HepG2 (cell line): ENCODE measurements around the gene CYP2A6. TPM values are rescaled to one million over a fixed set of nuclear protein-coding genes. Genes with fewer than 3 reads are reported as not detected.
A peak's percentile ranks its signal among the peaks of the same experiment; 100 is the strongest.

ENCODE experiments used
- ATAC-seq: fragments of 200-7000 bp; cut with Tn5 transposase; 3 replicates; pipeline ENCODE4 v1.9.1; 2020; ENCODE audit warnings: mild to moderate bottlenecking, moderate library complexity
- BruUV-seq: library from RNA; stranded (reverse); fragments of 400-500 nt; replicated peaks from 2 replicates; lab custom pipeline; 2021; lab: Mats Ljungman, UMichigan
- CTCF ChIA-PET: fragments of 300-600 bp; formaldehyde crosslinking; extraction: SDS; loops from one replicate; lab custom pipeline; 2021; ENCODE audit warnings: low total read pairs, inconsistent platforms, low intra/inter-chr PET ratio; lab: Yijun Ruan, JAX
- POLR2A ChIA-PET: fragments of 350-600 bp; sonication (Branson Sonifier 250); formaldehyde crosslinking; loops from one replicate; lab custom pipeline; 2020; ENCODE audit warnings: antibody characterized with exemption, inconsistent platforms; lab: Yijun Ruan, JAX
- DNase-seq: peaks from one replicate; pipeline ENCODE4 v3.0.0-alpha.2; 2015; ENCODE audit warnings: low spot score
- FAIRE-seq: peaks from 3 replicates; lab custom pipeline; 2011; peaks lifted over from hg19 to GRCh38; lab: Jason Lieb, UNC
- H2AFZ ChIP-seq: one replicate; pipeline ENCODE4 v1.6.1; 2011; ENCODE audit warnings: low read length, inconsistent platforms
- H3K27ac ChIP-seq: fragments of 300-600 bp; 3 replicates; pipeline ENCODE4 v1.8.0; 2011; ENCODE audit warnings: mixed run types, mild to moderate bottlenecking, mixed read lengths, low read length, inconsistent platforms; ENCODE audit not compliant: insufficient read depth; ENCODE audit errors: extremely low read length
- H3K27me3 ChIP-seq, 2 experiments: fragments of 200-600 bp in 1 of 2; 2 replicates in 1 of 2; 3 replicates in 1 of 2; pipeline versions ENCODE4 v1.6.0 to v1.8.0; 2011; ENCODE audit warnings: low read length in 2 of 2, mild to moderate bottlenecking in 2 of 2, moderate library complexity in 2 of 2, inconsistent platforms in 1 of 2; ENCODE audit not compliant: insufficient read depth in 2 of 2, control insufficient read depth in 1 of 2
- H3K36me3 ChIP-seq, 2 experiments: fragments of 200-600 bp in 1 of 2; replicated peaks in 1 of 2; 2 replicates in 1 of 2; 3 replicates in 1 of 2; pipeline versions ENCODE4 v1.5.1 to v1.8.0; 2011; ENCODE audit warnings: low read length in 2 of 2, inconsistent platforms in 1 of 2; ENCODE audit not compliant: insufficient read depth in 2 of 2, control insufficient read depth in 1 of 2
- H3K4me1 ChIP-seq: 2 replicates; pipeline ENCODE4 v1.5.1; 2012; ENCODE audit warnings: low read length, inconsistent platforms; ENCODE audit not compliant: insufficient read depth
- H3K4me2 ChIP-seq: 2 replicates; pipeline ENCODE4 v1.6.0; 2011; ENCODE audit warnings: low read depth, low read length, inconsistent platforms
- H3K4me3 ChIP-seq, 3 experiments: fragments of 200-600 bp in 1 of 3; sonication (generic), shearing (Covaris generic) in 1 of 3; replicated peaks in 1 of 3; 2 replicates each; pipeline ENCODE4 v1.5.1; 2011 to 2016; ENCODE audit warnings: low read length in 3 of 3, inconsistent platforms in 2 of 3, low read depth in 2 of 3, mild to moderate bottlenecking in 2 of 3, control low read depth in 1 of 3, mixed read lengths in 1 of 3; ENCODE audit not compliant: insufficient read depth in 1 of 3
- H3K79me2 ChIP-seq: one replicate; pipeline ENCODE4 v1.6.1; 2011; ENCODE audit warnings: low read length, inconsistent platforms; ENCODE audit not compliant: insufficient read depth
- H3K9ac ChIP-seq: 2 replicates; pipeline ENCODE4 v1.6.0; 2011; ENCODE audit warnings: mild to moderate bottlenecking, low read depth, low read length, inconsistent platforms; ENCODE audit not compliant: insufficient read depth
- H3K9me3 ChIP-seq: 2 replicates; pipeline ENCODE4 v1.5.1; 2012; ENCODE audit warnings: mild to moderate bottlenecking, low read length
- H4K20me1 ChIP-seq: 2 replicates; pipeline ENCODE4 v1.6.0; 2011; ENCODE audit warnings: inconsistent platforms, mild to moderate bottlenecking, low read length, moderate library complexity; ENCODE audit not compliant: insufficient read depth
- CENPX ChIP-seq: sonication (generic); formaldehyde crosslinking; IDR thresholded peaks from 2 replicates; pipeline ENCODE4 v1.9.0; 2021; ENCODE audit warnings: mild to moderate bottlenecking, missing genetic modification reagents, moderate library complexity
- PAWR ChIP-seq: sonication (generic); formaldehyde crosslinking; IDR thresholded peaks from 2 replicates; pipeline ENCODE4 v1.4.0; 2020; ENCODE audit warnings: missing genetic modification reagents, mild to moderate bottlenecking, borderline replicate concordance
- PPARG ChIP-seq: conservative IDR thresholded peaks from 2 replicates; pipeline ENCODE4 v1.6.1; 2016; ENCODE audit warnings: missing biosample characterization, missing genetic modification reagents
- SOX13 ChIP-seq, 3 experiments: fragments of 450-650 bp in 1 of 3; sonication (generic) in 1 of 3; formaldehyde crosslinking in 1 of 3; IDR thresholded peaks in 2 of 3; conservative IDR thresholded peaks in 1 of 3; 2 replicates each; pipeline versions ENCODE4 v1.5.0 to v1.6.1; 2016 to 2020; ENCODE audit warnings: antibody characterized with exemption in 1 of 3, mild to moderate bottlenecking in 1 of 3, missing compliant biosample characterization in 1 of 3, missing genetic modification reagents in 1 of 3, moderate library complexity in 1 of 3
- SSRP1 ChIP-seq: IDR thresholded peaks from 2 replicates; pipeline ENCODE4 v1.6.1; 2016; ENCODE audit warnings: control low read depth
- ZBTB7B ChIP-seq: sonication (generic); formaldehyde crosslinking; IDR thresholded peaks from 2 replicates; pipeline ENCODE4 v1.4.0; 2020; ENCODE audit warnings: missing genetic modification reagents
- ZFP82 ChIP-seq: sonication (generic); formaldehyde crosslinking; IDR thresholded peaks from 2 replicates; pipeline ENCODE4 v1.5.1; 2020; ENCODE audit warnings: mild to moderate bottlenecking, missing genetic modification reagents, borderline replicate concordance
- WGBS: methylation state at CpG from one replicate; pipeline ENCODE4 v1.1.6; 2017; ENCODE audit warnings: low lambda C conversion rate; 5-methylcytosine and 5-hydroxymethylcytosine counted together
- in situ Hi-C: cut with HindIII; loops from 2 replicates; pipeline ENCODE4 v1.10.0; 2017; ENCODE audit warnings: low pct_unique_long_range_greater_than_20kb; ENCODE audit not compliant: extremely low pct_ligation_motif_present
- intact Hi-C: fragments of 100-400 bp; cut with micrococcal nuclease; formaldehyde crosslinking; loops from one replicate; pipeline ENCODE4 v1.10.0; 2022; ENCODE audit not compliant: unreplicated experiment
- polyA plus RNA-seq, 8 experiments: library from polyadenylated mRNA; depleted of rRNA in 3 of 8; stranded (reverse) in 7 of 8; unstranded in 1 of 8; fragments of >200 nt; fragmentation: Illumina TruSeq in 4 of 8; extraction: Trizol in 4 of 8; gene quantifications; 2 replicates each; pipeline versions ENCODE4 v1.2.1 to v1.2.3, GENCODE V29; 2011 to 2016; ENCODE audit warnings: low read depth in 4 of 8, missing spikeins in 1 of 8, mixed read lengths in 1 of 8; ENCODE audit not compliant: insufficient read depth in 1 of 8
- total RNA-seq, 5 experiments: library from RNA; depleted of rRNA; stranded (reverse); fragments of >200 nt; fragmentation: Illumina TruSeq; extraction: Trizol; gene quantifications; 2 replicates each; pipeline ENCODE4 v1.2.3, GENCODE V29; 2016; ENCODE audit warnings: low read depth in 1 of 5
- TF ChIP-seq, protein P1 (sequence below): sonication (generic); formaldehyde crosslinking; IDR thresholded peaks from 2 replicates; pipeline ENCODE4 v1.8.1; 2023; ENCODE audit warnings: mild to moderate bottlenecking, missing genetic modification reagents
- TF ChIP-seq, protein P2 (sequence below): sonication (generic); formaldehyde crosslinking; IDR thresholded peaks from 2 replicates; pipeline ENCODE4 v1.5.1; 2020; ENCODE audit warnings: missing genetic modification reagents, mild to moderate bottlenecking, borderline replicate concordance
- TF ChIP-seq, protein P3 (sequence below): sonication (generic); formaldehyde crosslinking; IDR thresholded peaks from 2 replicates; pipeline ENCODE4 v1.8.1; 2022; ENCODE audit warnings: low read depth, mild to moderate bottlenecking, missing genetic modification reagents
- TF ChIP-seq, protein P4 (sequence below): sonication (generic); formaldehyde crosslinking; IDR thresholded peaks from 2 replicates; pipeline ENCODE4 v1.4.0; 2020; ENCODE audit warnings: mild to moderate bottlenecking, missing genetic modification reagents

Gene CYP2A6
- total and polyA plus RNA-seq, 2 of the 13 experiments (the other 11 are each of a cell fraction or from before 2014, with no cell fraction given): not detected

DNA sequence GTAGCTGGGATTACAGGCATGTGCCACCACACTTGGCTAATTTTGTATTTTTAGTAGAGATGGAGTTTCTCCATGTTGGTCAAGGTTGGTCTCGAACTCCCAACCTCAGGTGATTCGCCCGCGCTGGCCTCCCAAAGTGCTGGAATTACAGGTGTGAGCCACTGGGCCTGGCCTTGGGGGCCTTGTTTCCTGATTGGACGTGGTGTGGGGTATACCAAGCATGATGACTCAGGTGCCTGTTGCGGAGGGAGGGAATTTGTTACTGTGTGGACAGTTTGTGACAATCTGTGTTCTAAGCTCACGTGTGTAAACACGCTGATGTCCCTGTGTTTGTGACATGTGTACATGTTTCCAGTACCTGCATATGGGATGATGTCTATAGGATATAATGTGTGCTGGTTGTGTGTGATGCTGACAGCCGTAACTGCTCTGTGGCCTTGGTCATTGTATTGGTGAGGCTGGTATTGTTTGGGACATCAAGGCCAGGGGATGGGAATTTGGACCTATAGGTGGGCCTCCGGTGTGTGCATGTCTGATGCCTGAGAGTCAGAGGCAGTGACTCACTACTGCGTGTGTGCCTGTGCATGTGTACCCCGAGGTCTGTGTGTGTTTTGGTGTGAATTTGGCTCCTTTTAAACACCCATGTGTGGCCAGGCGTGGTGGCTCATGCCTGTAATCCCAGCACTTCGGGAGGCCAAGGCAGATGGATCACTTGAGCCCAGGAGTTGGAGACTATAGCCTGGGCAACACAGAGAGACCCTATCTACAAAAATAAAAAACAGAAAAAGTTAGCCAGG lies 52.9 kb downstream of the CYP2A6 start:
- POLR2A ChIA-PET: interaction anchor here (1.0 to 3.5 kb wide), 9 partner anchors 10 to 54 kb away, joined by 3 to 67 read pairs (median 9); partner anchors contain the start of genes ACTMAP, RAB4B and SNRPA
- BruUV-seq: no TSS peak
- TF ChIP-seq PAWR (CRISPR knock-in tag): no peak
- TF ChIP-seq SSRP1 (CRISPR knock-in tag): no peak
- TF ChIP-seq SOX13 (IDR thresholded peaks at IDR 0.05): no peak
- TF ChIP-seq SOX13 (CRISPR knock-in tag; conservative IDR thresholded peaks at IDR 0.05 in 1 of 2, IDR thresholded peaks at IDR 0.05 in 1 of 2): peak in 1 of 2 experiments; percentile 65; a peak in 1 of 4 replicates
- TF ChIP-seq, protein P1, sequence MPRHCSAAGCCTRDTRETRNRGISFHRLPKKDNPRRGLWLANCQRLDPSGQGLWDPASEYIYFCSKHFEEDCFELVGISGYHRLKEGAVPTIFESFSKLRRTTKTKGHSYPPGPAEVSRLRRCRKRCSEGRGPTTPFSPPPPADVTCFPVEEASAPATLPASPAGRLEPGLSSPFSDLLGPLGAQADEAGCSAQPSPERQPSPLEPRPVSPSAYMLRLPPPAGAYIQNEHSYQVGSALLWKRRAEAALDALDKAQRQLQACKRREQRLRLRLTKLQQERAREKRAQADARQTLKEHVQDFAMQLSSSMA (CRISPR knock-in tag): 0 out of 2 replicates have a peak, but pooled peaks have one; percentile 6
- no peak for TF ChIP-seq ZBTB7B
- TF ChIP-seq, protein P2, sequence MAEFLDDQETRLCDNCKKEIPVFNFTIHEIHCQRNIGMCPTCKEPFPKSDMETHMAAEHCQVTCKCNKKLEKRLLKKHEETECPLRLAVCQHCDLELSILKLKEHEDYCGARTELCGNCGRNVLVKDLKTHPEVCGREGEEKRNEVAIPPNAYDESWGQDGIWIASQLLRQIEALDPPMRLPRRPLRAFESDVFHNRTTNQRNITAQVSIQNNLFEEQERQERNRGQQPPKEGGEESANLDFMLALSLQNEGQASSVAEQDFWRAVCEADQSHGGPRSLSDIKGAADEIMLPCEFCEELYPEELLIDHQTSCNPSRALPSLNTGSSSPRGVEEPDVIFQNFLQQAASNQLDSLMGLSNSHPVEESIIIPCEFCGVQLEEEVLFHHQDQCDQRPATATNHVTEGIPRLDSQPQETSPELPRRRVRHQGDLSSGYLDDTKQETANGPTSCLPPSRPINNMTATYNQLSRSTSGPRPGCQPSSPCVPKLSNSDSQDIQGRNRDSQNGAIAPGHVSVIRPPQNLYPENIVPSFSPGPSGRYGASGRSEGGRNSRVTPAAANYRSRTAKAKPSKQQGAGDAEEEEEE (CRISPR knock-in tag): 0 out of 2 replicates have a peak, but pooled peaks have one; percentile 19
- TF ChIP-seq, protein P3, sequence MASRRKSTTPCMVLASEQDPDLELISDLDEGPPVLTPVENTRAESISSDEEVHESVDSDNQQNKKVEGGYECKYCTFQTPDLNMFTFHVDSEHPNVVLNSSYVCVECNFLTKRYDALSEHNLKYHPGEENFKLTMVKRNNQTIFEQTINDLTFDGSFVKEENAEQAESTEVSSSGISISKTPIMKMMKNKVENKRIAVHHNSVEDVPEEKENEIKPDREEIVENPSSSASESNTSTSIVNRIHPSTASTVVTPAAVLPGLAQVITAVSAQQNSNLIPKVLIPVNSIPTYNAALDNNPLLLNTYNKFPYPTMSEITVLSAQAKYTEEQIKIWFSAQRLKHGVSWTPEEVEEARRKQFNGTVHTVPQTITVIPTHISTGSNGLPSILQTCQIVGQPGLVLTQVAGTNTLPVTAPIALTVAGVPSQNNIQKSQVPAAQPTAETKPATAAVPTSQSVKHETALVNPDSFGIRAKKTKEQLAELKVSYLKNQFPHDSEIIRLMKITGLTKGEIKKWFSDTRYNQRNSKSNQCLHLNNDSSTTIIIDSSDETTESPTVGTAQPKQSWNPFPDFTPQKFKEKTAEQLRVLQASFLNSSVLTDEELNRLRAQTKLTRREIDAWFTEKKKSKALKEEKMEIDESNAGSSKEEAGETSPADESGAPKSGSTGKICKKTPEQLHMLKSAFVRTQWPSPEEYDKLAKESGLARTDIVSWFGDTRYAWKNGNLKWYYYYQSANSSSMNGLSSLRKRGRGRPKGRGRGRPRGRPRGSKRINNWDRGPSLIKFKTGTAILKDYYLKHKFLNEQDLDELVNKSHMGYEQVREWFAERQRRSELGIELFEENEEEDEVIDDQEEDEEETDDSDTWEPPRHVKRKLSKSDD (CRISPR knock-in tag): 0 out of 2 replicates have a peak, but pooled peaks have one; percentile 0
- TF ChIP-seq, protein P4, sequence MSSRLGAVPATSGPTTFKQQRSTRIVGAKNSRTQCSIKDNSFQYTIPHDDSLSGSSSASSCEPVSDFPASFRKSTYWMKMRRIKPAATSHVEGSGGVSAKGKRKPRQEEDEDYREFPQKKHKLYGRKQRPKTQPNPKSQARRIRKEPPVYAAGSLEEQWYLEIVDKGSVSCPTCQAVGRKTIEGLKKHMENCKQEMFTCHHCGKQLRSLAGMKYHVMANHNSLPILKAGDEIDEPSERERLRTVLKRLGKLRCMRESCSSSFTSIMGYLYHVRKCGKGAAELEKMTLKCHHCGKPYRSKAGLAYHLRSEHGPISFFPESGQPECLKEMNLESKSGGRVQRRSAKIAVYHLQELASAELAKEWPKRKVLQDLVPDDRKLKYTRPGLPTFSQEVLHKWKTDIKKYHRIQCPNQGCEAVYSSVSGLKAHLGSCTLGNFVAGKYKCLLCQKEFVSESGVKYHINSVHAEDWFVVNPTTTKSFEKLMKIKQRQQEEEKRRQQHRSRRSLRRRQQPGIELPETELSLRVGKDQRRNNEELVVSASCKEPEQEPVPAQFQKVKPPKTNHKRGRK (CRISPR knock-in tag): no peak
- no peak for TF ChIP-seq ZFP82 (CRISPR knock-in tag)
- no peak for TF ChIP-seq CENPX (CRISPR knock-in tag)
- TF ChIP-seq PPARG: no peak

More for the DNA sequence above, 52.9 kb downstream of the CYP2A6 start:
- H3K4me1 ChIP-seq: peaks cover 48% of the 10 kb centered on the region
- H3K27me3 ChIP-seq: no peaks in the 10 kb centered on the region; a peak in 1 of 5 replicates
- no peak overlapping the region for H2AFZ ChIP-seq
- no peaks in the 10 kb centered on the region for H3K9me3 ChIP-seq
- WGBS: 74% methylated on average over 9 of the region's 14 CpGs
- intact Hi-C loops (no loop called here), in situ Hi-C loops (no loop called here)
- CTCF ChIA-PET: interaction anchor here (1.1 to 1.6 kb wide), 2 partner anchors 9 to 134 kb away, joined by 3 to 4 read pairs; no protein-coding TSS in a partner anchor
- peak overlapping the region in 1 of 3 experiments; percentile 93; a peak in 2 of 6 replicates for H3K4me3 ChIP-seq
- H3K79me2 ChIP-seq: peaks cover 25% of the 10 kb centered on the region
- no peaks in the 10 kb centered on the region for H4K20me1 ChIP-seq
- H3K4me2 ChIP-seq: peak overlapping the region; percentile 85
- H3K9ac ChIP-seq: peak overlapping the region; percentile 84
- FAIRE-seq (no peak), DNase-seq (peak; percentile 56), ATAC-seq (peak; percentile 2; the same call in 1 of the 3 replicates)
- H3K36me3 ChIP-seq: peaks cover 3% of the 10 kb centered on the region in 2 experiments; a peak in 2 of 5 replicates
- H3K27ac ChIP-seq: peak overlapping the region; percentile 98
